HCEC 1CT (cell line): Measurements from ENCODE around the gene TPPP2.

Experiments used
- DNase-seq: peaks from one replicate; pipeline ENCODE4 v3.0.0-alpha.2; 2017

Gene TPPP2

DNA sequence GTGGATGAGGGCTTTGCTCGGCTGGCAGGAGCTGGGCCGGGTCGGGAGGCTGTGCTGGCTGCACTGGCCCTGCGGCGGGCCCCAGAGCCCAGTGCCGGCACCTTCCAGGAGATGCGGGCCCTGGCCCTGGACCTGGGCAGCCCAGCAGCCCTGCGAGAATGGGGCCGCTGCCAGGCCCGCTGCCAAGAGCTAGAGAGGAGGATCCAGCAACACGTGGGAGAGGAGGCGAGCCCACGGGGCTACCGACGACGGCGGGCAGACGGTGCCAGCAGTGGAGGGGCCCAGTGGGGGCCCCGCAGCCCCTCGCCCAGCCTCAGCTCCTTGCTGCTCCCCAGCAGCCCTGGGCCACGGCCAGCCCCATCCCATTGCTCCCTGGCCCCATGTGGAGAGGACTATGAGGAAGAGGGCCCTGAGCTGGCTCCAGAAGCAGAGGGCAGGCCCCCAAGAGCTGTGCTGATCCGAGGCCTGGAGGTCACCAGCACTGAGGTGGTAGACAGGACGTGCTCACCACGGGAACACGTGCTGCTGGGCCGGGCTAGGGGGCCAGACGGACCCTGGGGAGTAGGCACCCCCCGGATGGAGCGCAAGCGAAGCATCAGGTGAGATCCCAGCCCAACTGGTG lies 51.6 kb downstream of the TPPP2 start:
- no peak for DNase-seq
